Neural progenitor cell (in vitro differentiated cells): ENCODE results near the gene UFSP2. TPM values are rescaled to one million over a fixed set of nuclear protein-coding genes. Genes with fewer than 3 reads are reported as not detected.

Experiments
- DNase-seq: peaks from one replicate; pipeline ENCODE4 v3.0.0-alpha.2; 2016; ENCODE audit warnings: low spot score
- H2AFZ ChIP-seq: fragments of 200-600 bp; sonication (generic); replicated peaks from 2 replicates; pipeline ENCODE4 v1.6.1; 2016; ENCODE audit warnings: antibody characterized with exemption
- H3F3A ChIP-seq: fragments of 200-600 bp; sonication (generic); 2 replicates; pipeline ENCODE4 v1.6.1; 2016; ENCODE audit warnings: antibody characterized with exemption, low read depth
- H3K27ac ChIP-seq: fragments of 200-600 bp; sonication (generic); 2 replicates; pipeline ENCODE4 v1.5.1; 2016; ENCODE audit warnings: mild to moderate bottlenecking
- H3K27me3 ChIP-seq: fragments of 200-600 bp; sonication (generic); 2 replicates; pipeline ENCODE4 v1.6.1; 2016; ENCODE audit warnings: mild to moderate bottlenecking, moderate library complexity
- H3K36me3 ChIP-seq: fragments of 200-600 bp; sonication (generic); 2 replicates; pipeline ENCODE4 v1.5.1; 2016
- H3K4me1 ChIP-seq: fragments of 200-600 bp; sonication (generic); 2 replicates; pipeline ENCODE4 v1.6.1; 2016; ENCODE audit warnings: mixed run types
- H3K4me2 ChIP-seq: fragments of 200-600 bp; sonication (generic); 2 replicates; pipeline ENCODE4 v1.6.1; 2016
- H3K4me3 ChIP-seq: fragments of 200-600 bp; sonication (generic); 2 replicates; pipeline ENCODE4 v1.5.1; 2016
- H3K79me2 ChIP-seq: fragments of 200-600 bp; sonication (generic); 2 replicates; pipeline ENCODE4 v1.6.1; 2016; ENCODE audit warnings: low read depth
- H3K9ac ChIP-seq: fragments of 200-600 bp; sonication (generic); 2 replicates; pipeline ENCODE4 v1.6.1; 2016
- H3K9me3 ChIP-seq: fragments of 200-600 bp; sonication (generic); 2 replicates; pipeline ENCODE4 v1.5.1; 2016; ENCODE audit warnings: low read depth
- H4K20me1 ChIP-seq: fragments of 200-600 bp; sonication (generic); 2 replicates; pipeline ENCODE4 v1.6.1; 2016; ENCODE audit warnings: low read depth
- H3K27ac Mint-ChIP-seq: 3 replicates; pipeline ENCODE4 v1.8.0; 2021; ENCODE audit warnings: mixed read lengths
- H3K27me3 Mint-ChIP-seq: 2 replicates; pipeline ENCODE4 v1.8.0; 2022; ENCODE audit warnings: low read depth, mild to moderate bottlenecking, inconsistent platforms, moderate library complexity, mixed read lengths; ENCODE audit not compliant: insufficient read depth
- H3K36me3 Mint-ChIP-seq: 3 replicates; pipeline ENCODE4 v1.8.0; 2021; ENCODE audit warnings: mixed read lengths
- H3K4me1 Mint-ChIP-seq: 3 replicates; pipeline ENCODE4 v1.8.0; 2021; ENCODE audit warnings: mixed read lengths
- H3K4me3 Mint-ChIP-seq: 3 replicates; pipeline ENCODE4 v1.8.0; 2021; ENCODE audit warnings: mild to moderate bottlenecking, moderate library complexity, mixed read lengths
- H3K9me3 Mint-ChIP-seq: 3 replicates; pipeline ENCODE4 v1.8.0; 2020; ENCODE audit warnings: mixed read lengths
- CTCF ChIP-seq: fragments of 200-600 bp; sonication (generic); IDR thresholded peaks from 2 replicates; pipeline ENCODE4 v1.5.1; 2017; ENCODE audit warnings: antibody characterized with exemption, mild to moderate bottlenecking
- EZH2 ChIP-seq: fragments of 200-600 bp; sonication (generic); IDR thresholded peaks from 2 replicates; pipeline ENCODE4 v1.6.1; 2017; ENCODE audit warnings: antibody characterized with exemption, mild to moderate bottlenecking, moderate library complexity
- EZH2phosphoT487 ChIP-seq: fragments of 200-600 bp; sonication (generic); IDR thresholded peaks from 2 replicates; pipeline ENCODE4 v1.6.1; 2017; ENCODE audit warnings: antibody characterized with exemption
- total RNA-seq: library from RNA; depleted of rRNA; stranded (reverse); fragments of >200 nt; gene quantifications from 2 replicates; pipeline ENCODE4 v1.2.3, GENCODE V29; 2015; ENCODE audit warnings: low replicate concordance

Gene UFSP2
- total RNA-seq, 1 donor from 2014 or later, result 56.9 TPM

GRCh38 chr4:185465707-185466106 lies 39.9 kb upstream of the UFSP2 start:
- no peak overlapping the region for H3K27ac ChIP-seq
- Mint-ChIP-seq H3K27ac (no peak overlapping the region), H3K4me3 (no peak overlapping the region), H3K36me3 (no peaks in the 10 kb centered on the region), H3K9me3 (no peaks in the 10 kb centered on the region), H3K27me3 (peaks cover 5% of the 10 kb centered on the region), H3K4me1 (peaks cover 14% of the 10 kb centered on the region)
- TF ChIP-seq EZH2phosphoT487, result no peak
- TF ChIP-seq EZH2, result no peak
- no peak for TF ChIP-seq CTCF
- DNase-seq, result no peak
- H3K4me3 ChIP-seq, result no peak overlapping the region
- no peaks in the 10 kb centered on the region for H3K36me3 ChIP-seq
- no peaks in the 10 kb centered on the region for H4K20me1 ChIP-seq
- peaks cover 10% of the 10 kb centered on the region for H3K27me3 ChIP-seq
- peaks cover 3% of the 10 kb centered on the region for H3K4me1 ChIP-seq
- H3K4me2 ChIP-seq, result no peak overlapping the region
- H3K79me2 ChIP-seq, result no peaks in the 10 kb centered on the region
- H2AFZ ChIP-seq, result no peak overlapping the region
- no peaks in the 10 kb centered on the region for H3K9me3 ChIP-seq
- H3K9ac ChIP-seq, result no peak overlapping the region
- H3F3A ChIP-seq, result no peaks in the 10 kb centered on the region

DNA sequence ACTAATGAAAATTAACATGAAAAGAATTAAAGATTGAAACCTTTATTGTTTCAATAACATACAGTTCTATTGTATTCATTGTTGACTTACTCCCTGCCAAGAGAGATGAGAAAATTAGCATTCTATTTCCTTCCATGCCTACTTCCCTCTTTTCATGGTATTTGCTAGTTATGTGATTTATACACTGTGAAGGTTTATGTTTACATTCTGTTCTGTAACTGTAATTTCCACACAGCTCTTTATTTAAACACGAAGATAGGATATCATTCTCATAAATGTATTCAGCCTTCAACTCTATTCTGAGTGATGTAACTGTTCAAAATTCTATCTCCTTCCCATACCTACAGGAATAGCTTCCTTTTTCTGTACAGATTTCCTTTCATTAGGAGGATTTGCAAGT lies 39.1 kb upstream of the UFSP2 start:
- H3K4me1 Mint-ChIP-seq, result peaks cover 8% of the 10 kb centered on the region
- peaks cover 7% of the 10 kb centered on the region for H3K27me3 Mint-ChIP-seq
- H3K27ac Mint-ChIP-seq, result no peak overlapping the region
- Histone ChIP-seq H3K4me3 (no peak overlapping the region), H3K27ac (no peak overlapping the region), H3K4me2 (no peak overlapping the region), H3K9me3 (no peaks in the 10 kb centered on the region), H3K36me3 (no peaks in the 10 kb centered on the region), H3F3A (no peaks in the 10 kb centered on the region), H3K27me3 (peaks cover 2% of the 10 kb centered on the region), H3K79me2 (no peaks in the 10 kb centered on the region), H3K4me1 (peaks cover 3% of the 10 kb centered on the region), H4K20me1 (no peaks in the 10 kb centered on the region), H2AFZ (no peak overlapping the region), H3K9ac (no peak overlapping the region)
- TF ChIP-seq CTCF, result no peak
- TF ChIP-seq EZH2, result no peak
- TF ChIP-seq EZH2phosphoT487, result no peak
- no peaks in the 10 kb centered on the region for H3K36me3 Mint-ChIP-seq
- no peak overlapping the region for H3K4me3 Mint-ChIP-seq
- no peaks in the 10 kb centered on the region for H3K9me3 Mint-ChIP-seq
- DNase-seq, result no peak

GRCh38 chr4:185464183-185464582 lies 38.4 kb upstream of the UFSP2 start:
- Mint-ChIP-seq H3K36me3 (no peaks in the 10 kb centered on the region), H3K4me1 (peaks cover 2% of the 10 kb centered on the region), H3K27me3 (peaks cover 3% of the 10 kb centered on the region), H3K9me3 (no peaks in the 10 kb centered on the region), H3K27ac (no peak overlapping the region), H3K4me3 (no peak overlapping the region)
- Histone ChIP-seq H4K20me1 (no peaks in the 10 kb centered on the region), H3K27ac (no peak overlapping the region), H3K9me3 (no peaks in the 10 kb centered on the region), H3K4me3 (no peak overlapping the region), H2AFZ (peak overlapping the region; percentile 87), H3K4me1 (peaks cover 3% of the 10 kb centered on the region), H3F3A (no peaks in the 10 kb centered on the region), H3K79me2 (no peaks in the 10 kb centered on the region), H3K9ac (no peak overlapping the region), H3K36me3 (no peaks in the 10 kb centered on the region), H3K27me3 (no peaks in the 10 kb centered on the region), H3K4me2 (no peak overlapping the region)
- peak; percentile 58 for DNase-seq
- no peak for TF ChIP-seq EZH2
- peak; percentile 26 for TF ChIP-seq CTCF
